EL (cell line): ENCODE results near the gene SCN9A.
A peak's percentile ranks its signal among the peaks of the same experiment; 100 is the strongest.
"Not testable (repeated sequence)": the region's sequence is repeated elsewhere in the genome, so short reads cannot be mapped to it uniquely, and the experiment has no call there.

ENCODE experiments used
- DNase-seq: peaks from one replicate; pipeline ENCODE4 v3.0.0-alpha.2; 2016

Gene SCN9A

GRCh38 chr2:166332106-166332505 lies 43.6 kb downstream of the SCN9A start:
- no peak for DNase-seq

GRCh38 chr2:166331468-166331867 lies 44.3 kb downstream of the SCN9A start:
- DNase-seq = peak; percentile 11

- DNase-seq = no peak
Observed at GRCh38 chr2:166329465-166329864, 46.3 kb downstream of the SCN9A start.

- no peak for DNase-seq
Observed at GRCh38 chr2:166328147-166328546, 47.6 kb downstream of the SCN9A start.

GRCh38 chr2:166321076-166321475 lies 54.7 kb downstream of the SCN9A start:
- peak; percentile 48 for DNase-seq

GRCh38 chr2:166314022-166314759 lies 61.6 kb downstream of the SCN9A start:
- peak; percentile 82 for DNase-seq

GRCh38 chr2:166312863-166313262 lies 62.9 kb downstream of the SCN9A start:
- not testable (repeated sequence) for DNase-seq

- DNase-seq = no peak
Observed at GRCh38 chr2:166307326-166307725, 68.4 kb downstream of the SCN9A start.

- no peak for DNase-seq
Observed at GRCh38 chr2:166304656-166305055, 71.1 kb downstream of the SCN9A start.

- no peak for DNase-seq
Observed at GRCh38 chr2:166302036-166302435, 73.7 kb downstream of the SCN9A start.

- no peak for DNase-seq
Observed at GRCh38 chr2:166297951-166298350, 77.8 kb downstream of the SCN9A start.

GRCh38 chr2:166293984-166294383 lies 81.8 kb downstream of the SCN9A start:
- peak; percentile 29 for DNase-seq

GRCh38 chr2:166285215-166285614 lies 90.5 kb downstream of the SCN9A start:
- no peak for DNase-seq

- DNase-seq = no peak
Observed at GRCh38 chr2:166284359-166284758, 91.4 kb downstream of the SCN9A start.

GRCh38 chr2:166282154-166282553 lies 93.6 kb downstream of the SCN9A start:
- no peak for DNase-seq

GRCh38 chr2:166278856-166279255 lies 96.9 kb downstream of the SCN9A start:
- no peak for DNase-seq

- DNase-seq = no peak
Observed at GRCh38 chr2:166270376-166270775, 105.4 kb downstream of the SCN9A start.

GRCh38 chr2:166269322-166269721 lies 106.4 kb downstream of the SCN9A start:
- no peak for DNase-seq

GRCh38 chr2:166257859-166258258 lies 117.9 kb downstream of the SCN9A start:
- DNase-seq = no peak

GRCh38 chr2:166256896-166257295 lies 118.8 kb downstream of the SCN9A start:
- no peak for DNase-seq

GRCh38 chr2:166249318-166249717 lies 126.4 kb downstream of the SCN9A start:
- DNase-seq = no peak

- no peak for DNase-seq
Observed at GRCh38 chr2:166246901-166247300, 128.8 kb downstream of the SCN9A start.

GRCh38 chr2:166242309-166242708 lies 133.4 kb downstream of the SCN9A start:
- no peak for DNase-seq

- DNase-seq = no peak
Observed at GRCh38 chr2:166240387-166241313, 135.1 kb downstream of the SCN9A start.
